HG03460 (cell line): ENCODE results near the gene SCO2.
A peak's percentile ranks its signal among the peaks of the same experiment; 100 is the strongest.

Experiments used
- ATAC-seq: cut with Tn5 transposase; IDR thresholded peaks from one replicate; pipeline ENCODE4 v1.9.1; 2021; ENCODE audit not compliant: unreplicated experiment

The SCO2 gene

GRCh38 chr22:50525104-50525857, at the start of gene SCO2:
Gene SCO2 (minus strand): TSS chr22:50525598. CDS start chr22:50524411, 1,187 bp downstream.
- peak; percentile 40 for ATAC-seq

- ATAC-seq, result no peak
Measured at GRCh38 chr22:50574383-50574755, 49.0 kb upstream of the SCO2 start.

GRCh38 chr22:50573491-50574382, 48.3 kb upstream of the SCO2 start:
- no peak for ATAC-seq

GRCh38 chr22:50572965-50573364, 47.6 kb upstream of the SCO2 start:
- no peak for ATAC-seq

- ATAC-seq, result no peak
Measured at GRCh38 chr22:50571264-50572175, 46.1 kb upstream of the SCO2 start.

- ATAC-seq, result no peak
Measured at GRCh38 chr22:50570861-50571260, 45.5 kb upstream of the SCO2 start.

- no peak for ATAC-seq
Measured at GRCh38 chr22:50569896-50570535, 44.6 kb upstream of the SCO2 start.

GRCh38 chr22:50569041-50569459, 43.7 kb upstream of the SCO2 start:
- no peak for ATAC-seq

- no peak for ATAC-seq
Measured at GRCh38 chr22:50568626-50569025, 43.2 kb upstream of the SCO2 start.

- ATAC-seq, result no peak
Measured at GRCh38 chr22:50567721-50568252, 42.4 kb upstream of the SCO2 start.

GRCh38 chr22:50564289-50564688, 38.9 kb upstream of the SCO2 start:
- ATAC-seq, result no peak

- ATAC-seq, result no peak
Measured at GRCh38 chr22:50563413-50564160, 38.2 kb upstream of the SCO2 start.

- peak; percentile 91 for ATAC-seq
Measured at GRCh38 chr22:50562523-50563412, 37.4 kb upstream of the SCO2 start, which contains the start of gene SYCE3. Gene SYCE3 (minus strand): TSS chr22:50562919. CDS start chr22:50556405, 6,514 bp downstream.

- ATAC-seq, result no peak
Measured at GRCh38 chr22:50561401-50562358, 36.3 kb upstream of the SCO2 start.

- ATAC-seq, result no peak
Measured at GRCh38 chr22:50560034-50560433, 34.6 kb upstream of the SCO2 start.

- ATAC-seq, result no peak
Measured at GRCh38 chr22:50556703-50557102, 31.3 kb upstream of the SCO2 start.

GRCh38 chr22:50553310-50553709, 27.9 kb upstream of the SCO2 start:
- no peak for ATAC-seq
